Measurements from ENCODE around the gene ARID1A.

DNA sequence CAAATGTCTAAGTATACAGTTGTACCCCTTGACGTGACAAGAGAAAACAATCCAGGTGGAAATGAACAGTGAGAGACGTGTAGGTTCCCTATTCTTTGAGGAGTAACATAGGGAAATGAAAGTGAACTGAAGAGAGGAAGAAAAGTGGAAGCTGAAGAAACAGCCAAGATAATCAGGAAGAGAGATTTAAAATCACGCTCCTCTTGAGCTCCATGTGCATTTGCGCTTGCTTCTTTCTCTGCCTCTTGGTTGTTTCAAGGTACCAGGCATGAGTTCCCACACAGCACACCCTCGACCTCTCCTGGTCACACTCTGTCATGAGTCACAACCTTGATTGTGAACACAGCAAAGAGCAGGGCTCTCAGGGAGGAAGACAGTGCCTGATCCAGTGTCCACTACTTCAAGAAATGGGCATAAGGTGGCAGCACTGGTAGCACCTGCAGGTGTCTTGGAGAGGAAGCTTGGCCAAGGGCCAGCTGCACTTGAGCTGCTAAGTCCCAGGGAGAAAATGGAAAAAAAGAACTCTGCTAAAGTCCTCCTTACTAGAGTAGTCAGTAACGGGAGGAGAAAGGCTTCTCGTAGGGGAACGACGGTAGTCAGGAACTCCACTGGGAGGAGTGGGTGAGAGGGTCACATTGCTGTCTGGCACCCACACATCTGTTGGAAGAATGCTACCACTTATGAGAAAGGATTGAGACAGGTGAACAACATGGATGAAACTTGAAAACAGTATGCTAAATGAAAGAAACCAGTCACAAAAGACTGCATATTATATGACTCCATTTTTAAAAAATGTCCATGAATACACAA, 18.3 kb upstream of the ARID1A start:
- TF ChIP-seq CTCF (IDR thresholded peaks at IDR 0.05; ENCODE audit: insufficient read depth, low read length, poor library complexity, severe bottlenecking): peak; percentile 82
- no peak for TF ChIP-seq EZH2phosphoT487 (conservative IDR thresholded peaks at IDR 0.05; ENCODE audit: low read length)
